GM12878 (cell line): ENCODE data around the gene SCARF2. TPM values are rescaled to one million over a fixed set of nuclear protein-coding genes. Genes with fewer than 3 reads are reported as not detected.

Experiments
- ATAC-seq: fragments of 200-7000 bp; cut with Tn5 transposase; 3 replicates; pipeline ENCODE4 v1.9.1; 2020; ENCODE audit warnings: mild to moderate bottlenecking, moderate library complexity
- BruUV-seq: library from RNA; stranded (reverse); fragments of 400-500 nt; replicated peaks from 2 replicates; lab custom pipeline; 2021; lab: Mats Ljungman, UMichigan
- CTCF ChIA-PET: fragments of 300-600 bp; sonication (Branson Sonifier 250); formaldehyde crosslinking; extraction: SDS; loops from one replicate; lab custom pipeline; 2021; ENCODE audit warnings: inconsistent platforms; lab: Yijun Ruan, JAX
- POLR2A ChIA-PET: fragments of 350-600 bp; formaldehyde crosslinking; extraction: SDS; loops from one replicate; lab custom pipeline; 2021; ENCODE audit warnings: inconsistent platforms; lab: Charles Lee
- RAD21 ChIA-PET: fragments of 300-600 bp; sonication (Branson Sonifier 250); formaldehyde crosslinking; loops from one replicate; lab custom pipeline; 2023; ENCODE audit warnings: antibody characterized with exemption; ENCODE audit not compliant: unreplicated experiment; lab: Charles Lee
- SMC1A ChIA-PET: fragments of 300-600 bp; sonication (Branson Sonifier 250); formaldehyde crosslinking; loops from one replicate; lab custom pipeline; 2023; ENCODE audit not compliant: unreplicated experiment, uncharacterized antibody; lab: Charles Lee
- DNase-seq: peaks from one replicate; pipeline ENCODE4 v3.0.0-alpha.2; 2011; ENCODE audit warnings: low read depth, low spot score
- FAIRE-seq: peaks from 3 replicates; lab custom pipeline; 2011; peaks lifted over from hg19 to GRCh38; lab: Jason Lieb, UNC
- H2AFZ ChIP-seq: 2 replicates; pipeline ENCODE4 v1.6.0; 2011; ENCODE audit warnings: low read depth, low read length, control low read depth; ENCODE audit not compliant: control insufficient read depth
- H3K27ac ChIP-seq: 2 replicates; pipeline ENCODE4 v1.5.1; 2011; ENCODE audit warnings: control low read depth; ENCODE audit not compliant: control insufficient read depth, insufficient read depth
- H3K27me3 ChIP-seq, 2 experiments: replicated peaks in 1 of 2; 2 replicates each; pipeline versions ENCODE4 v1.6.0 to v1.6.1; 2011; ENCODE audit warnings: low read length in 1 of 2; ENCODE audit not compliant: control insufficient read depth in 2 of 2, insufficient read depth in 2 of 2
- H3K36me3 ChIP-seq, 2 experiments: 2 replicates each; pipeline ENCODE4 v1.5.1; 2011; ENCODE audit warnings: low read length in 1 of 2; ENCODE audit not compliant: control insufficient read depth in 2 of 2, insufficient read depth in 2 of 2
- H3K4me1 ChIP-seq: 2 replicates; pipeline ENCODE4 v1.6.1; 2011; ENCODE audit warnings: mild to moderate bottlenecking, low read length, moderate library complexity, mixed read lengths; ENCODE audit not compliant: control insufficient read depth, insufficient read depth
- H3K4me2 ChIP-seq: 2 replicates; pipeline ENCODE4 v1.6.0; 2011; ENCODE audit warnings: control low read depth; ENCODE audit not compliant: control insufficient read depth, insufficient read depth
- H3K4me3 ChIP-seq: fragments of 200-600 bp; sonication (generic); 2 replicates; pipeline ENCODE4 v1.5.1; 2016
- H3K79me2 ChIP-seq: 2 replicates; pipeline ENCODE4 v1.6.0; 2011; ENCODE audit warnings: low read length; ENCODE audit not compliant: control insufficient read depth, insufficient read depth
- H3K9ac ChIP-seq: 2 replicates; pipeline ENCODE4 v1.8.0; 2011; ENCODE audit warnings: low read length, control low read depth, mixed read lengths; ENCODE audit not compliant: control insufficient read depth, insufficient read depth
- H3K9me3 ChIP-seq: replicated peaks from 3 replicates; pipeline ENCODE4 v1.5.1; 2011; ENCODE audit warnings: mild to moderate bottlenecking, low read length; ENCODE audit not compliant: control insufficient read depth, insufficient read depth
- H4K20me1 ChIP-seq: 2 replicates; pipeline ENCODE4 v1.6.0; 2011; ENCODE audit not compliant: control insufficient read depth, insufficient read depth
- ASH2L ChIP-seq: fragments of 300-600, 200-600 bp; sonication (generic); IDR thresholded peaks from 2 replicates; pipeline ENCODE4 v1.6.1; 2017; ENCODE audit warnings: low read depth, mild to moderate bottlenecking, borderline replicate concordance
- BACH1 ChIP-seq: fragments of 450-650 bp; IDR thresholded peaks from 2 replicates; pipeline ENCODE4 v1.6.1; 2017; ENCODE audit warnings: mild to moderate bottlenecking, borderline replicate concordance
- BRCA1 ChIP-seq: IDR thresholded peaks from 2 replicates; pipeline ENCODE4 v1.6.1; 2011; ENCODE audit warnings: low read depth, low read length, improper control_type of control experiment
- CHD2 ChIP-seq: IDR thresholded peaks from 2 replicates; pipeline ENCODE4 v1.6.1; 2011; ENCODE audit warnings: low read depth, low read length, improper control_type of control experiment, borderline replicate concordance
- EGR1 ChIP-seq, 2 experiments: IDR thresholded peaks; 1 replicate in 1 of 2; 2 replicates in 1 of 2; pipeline ENCODE4 v1.6.1; 2011 to 2012; ENCODE audit warnings: low read depth in 2 of 2, low read length in 2 of 2, borderline replicate concordance in 1 of 2, mild to moderate bottlenecking in 1 of 2, moderate library complexity in 1 of 2
- GABPA ChIP-seq: IDR thresholded peaks from 2 replicates; pipeline ENCODE4 v1.6.1; 2014; ENCODE audit warnings: antibody characterized with exemption, low read depth, mild to moderate bottlenecking, inconsistent platforms
- IKZF1 ChIP-seq: fragments of 450-650 bp; conservative IDR thresholded peaks from 2 replicates; pipeline ENCODE4 v1.6.1; 2017; ENCODE audit warnings: antibody characterized with exemption, mild to moderate bottlenecking
- KAT2A ChIP-seq: conservative IDR thresholded peaks from 2 replicates; pipeline ENCODE4 v1.6.1; 2011; ENCODE audit warnings: low read depth, low read length; ENCODE audit not compliant: control insufficient read depth
- MEF2B ChIP-seq: fragments of 450-650 bp; IDR thresholded peaks from 2 replicates; pipeline ENCODE4 v1.6.1; 2018; ENCODE audit warnings: mild to moderate bottlenecking, moderate library complexity; ENCODE audit not compliant: partially characterized antibody, poor library complexity, severe bottlenecking
- MLLT1 ChIP-seq: fragments of 450-650 bp; IDR thresholded peaks from 2 replicates; pipeline ENCODE4 v1.6.1; 2016; ENCODE audit warnings: mild to moderate bottlenecking
- MTA2 ChIP-seq: fragments of 450-650 bp; IDR thresholded peaks from 2 replicates; pipeline ENCODE4 v1.6.1; 2016; ENCODE audit warnings: low read depth, mild to moderate bottlenecking, moderate library complexity
- POLR2AphosphoS5 ChIP-seq: IDR thresholded peaks from 2 replicates; pipeline ENCODE4 v1.6.1; 2011; ENCODE audit warnings: mild to moderate bottlenecking, low read length, inconsistent platforms
- RUNX3 ChIP-seq: IDR thresholded peaks from 2 replicates; pipeline ENCODE4 v1.6.1; 2012; ENCODE audit warnings: low read length, inconsistent platforms
- SMAD5 ChIP-seq: IDR thresholded peaks from 2 replicates; pipeline ENCODE4 v1.6.1; 2016; ENCODE audit warnings: antibody characterized with exemption, low read depth
- SMARCA5 ChIP-seq: fragments of 450-650 bp; IDR thresholded peaks from 2 replicates; pipeline ENCODE4 v1.6.1; 2017; ENCODE audit warnings: mild to moderate bottlenecking
- STAT3 ChIP-seq: IDR thresholded peaks from 2 replicates; pipeline ENCODE4 v1.6.1; 2011; ENCODE audit warnings: low read depth, low read length, improper control_type of control experiment
- ZBTB11 ChIP-seq: fragments of 450-650 bp; formaldehyde crosslinking; IDR thresholded peaks from 2 replicates; pipeline ENCODE4 v1.5.0; 2022; ENCODE audit warnings: mild to moderate bottlenecking, missing genetic modification characterization
- ZBTB33 ChIP-seq: fragments of 450-650 bp; IDR thresholded peaks from 2 replicates; pipeline ENCODE4 v1.6.1; 2017; ENCODE audit warnings: mild to moderate bottlenecking
- ZNF384 ChIP-seq: IDR thresholded peaks from 2 replicates; pipeline ENCODE4 v1.6.1; 2012; ENCODE audit warnings: low read depth, mild to moderate bottlenecking, low read length, improper control_type of control experiment, borderline replicate concordance
- WGBS: methylation state at CpG from one replicate; pipeline ENCODE4 v1.1.6; 2016; ENCODE audit warnings: low lambda C conversion rate; ENCODE audit not compliant: insufficient replicate concordance, insufficient coverage; ENCODE audit errors: missing lambda C conversion rate; 5-methylcytosine and 5-hydroxymethylcytosine counted together
- in situ Hi-C: fragments of 300-500 bp; cut with MboI; formaldehyde crosslinking; loops from 9 replicates; pipeline ENCODE4 v1.14.3; 2018; ENCODE audit warnings: mixed read lengths
- intact Hi-C: fragments of 100-400 bp; cut with micrococcal nuclease; formaldehyde crosslinking; loops from one replicate; pipeline ENCODE4 v1.14.2; 2022; ENCODE audit not compliant: unreplicated experiment
- polyA plus RNA-seq, 11 experiments: library from polyadenylated mRNA; depleted of rRNA in 4 of 11; unstranded in 6 of 11; stranded (reverse) in 5 of 11; fragments of >200 nt; fragmentation: Nextera tagmentation in 4 of 11; fragmentation: Illumina TruSeq in 1 of 11; extraction: Ambion mirVana in 4 of 11; extraction: Trizol in 1 of 11; gene quantifications; 1 replicate in 1 of 11; 2 replicates in 10 of 11; pipeline versions ENCODE4 v1.2.1 to v1.2.3, GENCODE V29; 2011 to 2016; ENCODE audit warnings: inconsistent platforms in 2 of 11, missing spikeins in 2 of 11, low read depth in 1 of 11
- total RNA-seq, 4 experiments: library from RNA; depleted of rRNA in 3 of 4; stranded (reverse); fragments of >200 nt in 3 of 4; fragmentation: Illumina TruSeq in 1 of 4; extraction: Trizol in 1 of 4; gene quantifications; 2 replicates each; pipeline versions ENCODE4 v1.2.1 to v1.2.3, GENCODE V29; 2013 to 2021

Gene SCARF2
- total and polyA plus RNA-seq, 10 of the 15 experiments (the other 5 are each of a cell fraction or from before 2014, with no cell fraction given) = 0.01 to 0.74 (median 0.17) TPM; not detected in 5

- TF ChIP-seq MLLT1 (no peak), KAT2A (no peak), ASH2L (no peak), CHD2 (no peak), GABPA (no peak), ZNF384 (no peak), IKZF1 (no peak), POLR2AphosphoS5 (no peak), SMAD5 (no peak), SMARCA5 (no peak), RUNX3 (no peak), MEF2B (no peak), ZBTB11 (CRISPR knock-in tag) (no peak), BACH1 (no peak), ZBTB33 (no peak), STAT3 (no peak), BRCA1 (no peak), MTA2 (no peak), EGR1 (IDR thresholded peaks at IDR 0.05; ENCODE audit: borderline replicate concordance in 1 of 2, low read depth in 2 of 2, low read length in 2 of 2) (no peak)
- TF ChIP-seq, all 136 proteins: peak for 0
- 91% methylated on average over 6 of the region's 6 CpGs for WGBS
- H3K9ac ChIP-seq = no peak overlapping the region
- H3K27ac ChIP-seq = no peak overlapping the region
- intact Hi-C loops (no loop called here), in situ Hi-C loops (no loop called here)
- H3K79me2 ChIP-seq = no peaks in the 10 kb centered on the region
- no peak overlapping the region for H2AFZ ChIP-seq
- POLR2A ChIA-PET = no interaction called here
- peaks cover 3% of the 10 kb centered on the region for H3K4me1 ChIP-seq
- FAIRE-seq (no peak), DNase-seq (no peak), ATAC-seq (no peak)
- no peaks in the 10 kb centered on the region for H3K9me3 ChIP-seq
- RAD21 ChIA-PET = no interaction called here
- BruUV-seq = no TSS peak
- H3K4me3 ChIP-seq = no peak overlapping the region
- SMC1A ChIA-PET = no interaction called here
- H3K36me3 ChIP-seq = peaks cover under 1 to 2% of the 10 kb centered on the region in 2 experiments; a peak in 1 of 4 replicates
- no peaks in the 10 kb centered on the region for H4K20me1 ChIP-seq
- H3K27me3 ChIP-seq = no peaks in the 10 kb centered on the region
- CTCF ChIA-PET = no interaction called here
- no peak overlapping the region for H3K4me2 ChIP-seq
Observed at GRCh38 chr22:20469110-20469868, 31.7 kb upstream of the SCARF2 start.
